ENCODE results near the gene ADORA1. TPM values are rescaled to one million over a fixed set of nuclear protein-coding genes. Genes with fewer than 3 reads are reported as not detected.

ADORA1 gene
- total RNA-seq, 1 donor from 2014 or later, result not detected

- no peaks in the 10 kb centered on the region for H3K9me3 Mint-ChIP-seq
- ChIA-PET CTCF (no interaction called here), POLR2A (no interaction called here)
- intact Hi-C loops (cut with micrococcal nuclease), result no loop called here
- ATAC-seq (ENCODE audit: low read depth) (no peak), DNase-seq (no peak)
- H3K4me3 Mint-ChIP-seq, result no peak overlapping the region
- no peaks in the 10 kb centered on the region for H3K4me1 Mint-ChIP-seq
- peaks cover 6% of the 10 kb centered on the region for H3K27me3 Mint-ChIP-seq
- no peak for TF ChIP-seq CTCF (IDR thresholded peaks at IDR 0.05)
- H3K27ac Mint-ChIP-seq, result no peak overlapping the region
- no peaks in the 10 kb centered on the region for H3K36me3 Mint-ChIP-seq (ENCODE audit: low read depth)
Measured at GRCh38 chr1:203152158-203153034, 24.9 kb downstream of the ADORA1 start.

- no peak overlapping the region for H3K4me3 Mint-ChIP-seq
- no peak overlapping the region for H3K27ac Mint-ChIP-seq
- no peak for DNase-seq
- no peaks in the 10 kb centered on the region for H3K36me3 Mint-ChIP-seq (ENCODE audit: low read depth)
- ATAC-seq (ENCODE audit: low read depth), result no peak
- H3K27me3 Mint-ChIP-seq, result peaks cover 6% of the 10 kb centered on the region
- TF ChIP-seq CTCF (IDR thresholded peaks at IDR 0.05), result no peak
- no peaks in the 10 kb centered on the region for H3K4me1 Mint-ChIP-seq
- ChIA-PET POLR2A (no interaction called here), CTCF (no interaction called here)
- peaks cover 4% of the 10 kb centered on the region for H3K9me3 Mint-ChIP-seq
- intact Hi-C loops (cut with micrococcal nuclease), result no loop called here
Measured at GRCh38 chr1:203153051-203153988, 25.8 kb downstream of the ADORA1 start.

- POLR2A ChIA-PET, result no interaction called here
- CTCF ChIA-PET, result no interaction called here
- H3K27me3 Mint-ChIP-seq, result peaks cover 6% of the 10 kb centered on the region
Measured at GRCh38 chr1:203153989-203154821, 26.7 kb downstream of the ADORA1 start.

GRCh38 chr1:203156280-203156679 lies 28.8 kb downstream of the ADORA1 start:
- H3K4me3 Mint-ChIP-seq, result no peak overlapping the region
- peaks cover 10% of the 10 kb centered on the region for H3K27me3 Mint-ChIP-seq
- peaks cover 7% of the 10 kb centered on the region for H3K9me3 Mint-ChIP-seq
- no peaks in the 10 kb centered on the region for H3K36me3 Mint-ChIP-seq (ENCODE audit: low read depth)
- H3K4me1 Mint-ChIP-seq, result no peaks in the 10 kb centered on the region
- POLR2A ChIA-PET, result no interaction called here
- ATAC-seq (ENCODE audit: low read depth), result no peak
- no peak overlapping the region for H3K27ac Mint-ChIP-seq
- no peak for TF ChIP-seq CTCF (IDR thresholded peaks at IDR 0.05)
- intact Hi-C loops (cut with micrococcal nuclease), result no loop called here
- DNase-seq, result no peak
- CTCF ChIA-PET, result no interaction called here

More at GRCh38 chr1:203153989-203154821, 26.7 kb downstream of the ADORA1 start:
- ATAC-seq (ENCODE audit: low read depth) (no peak), DNase-seq (no peak)
- H3K4me3 Mint-ChIP-seq, result no peak overlapping the region
- no peaks in the 10 kb centered on the region for H3K4me1 Mint-ChIP-seq
- peaks cover 7% of the 10 kb centered on the region for H3K9me3 Mint-ChIP-seq
- no peaks in the 10 kb centered on the region for H3K36me3 Mint-ChIP-seq (ENCODE audit: low read depth)
- no peak for TF ChIP-seq CTCF (IDR thresholded peaks at IDR 0.05)
- intact Hi-C loops (cut with micrococcal nuclease), result no loop called here
- H3K27ac Mint-ChIP-seq, result no peak overlapping the region
